HEK293T (cell line): ENCODE data around the gene EHHADH.

ENCODE experiments used
- BHLHE40 ChIP-seq: fragments of 450-650 bp; IDR thresholded peaks from 2 replicates; pipeline ENCODE4 v1.6.1; 2016; ENCODE audit warnings: mild to moderate bottlenecking, moderate library complexity, borderline replicate concordance
- ELF4 ChIP-seq: fragments of 450-650 bp; IDR thresholded peaks from 2 replicates; pipeline ENCODE4 v1.6.1; 2017; ENCODE audit warnings: antibody characterized with exemption
- FOXM1 ChIP-seq: fragments of 450-650 bp; IDR thresholded peaks from 2 replicates; pipeline ENCODE4 v1.6.1; 2017; ENCODE audit warnings: mild to moderate bottlenecking, borderline replicate concordance
- SP1 ChIP-seq: fragments of 450-650 bp; IDR thresholded peaks from 2 replicates; pipeline ENCODE4 v1.6.1; 2017
- SUZ12 ChIP-seq: fragments of 450-650 bp; IDR thresholded peaks from 2 replicates; pipeline ENCODE4 v1.6.1; 2016; ENCODE audit warnings: mild to moderate bottlenecking

GRCh38 chr3:185151964-185152409 is 101.9 kb downstream of the EHHADH start:
- no peak for TF ChIP-seq SP1
- TF ChIP-seq ELF4, result no peak
- no peak for TF ChIP-seq BHLHE40
- TF ChIP-seq SUZ12, result no peak
- no peak for TF ChIP-seq FOXM1
